ENCODE measurements around the gene BATF3.

The BATF3 gene

DNA sequence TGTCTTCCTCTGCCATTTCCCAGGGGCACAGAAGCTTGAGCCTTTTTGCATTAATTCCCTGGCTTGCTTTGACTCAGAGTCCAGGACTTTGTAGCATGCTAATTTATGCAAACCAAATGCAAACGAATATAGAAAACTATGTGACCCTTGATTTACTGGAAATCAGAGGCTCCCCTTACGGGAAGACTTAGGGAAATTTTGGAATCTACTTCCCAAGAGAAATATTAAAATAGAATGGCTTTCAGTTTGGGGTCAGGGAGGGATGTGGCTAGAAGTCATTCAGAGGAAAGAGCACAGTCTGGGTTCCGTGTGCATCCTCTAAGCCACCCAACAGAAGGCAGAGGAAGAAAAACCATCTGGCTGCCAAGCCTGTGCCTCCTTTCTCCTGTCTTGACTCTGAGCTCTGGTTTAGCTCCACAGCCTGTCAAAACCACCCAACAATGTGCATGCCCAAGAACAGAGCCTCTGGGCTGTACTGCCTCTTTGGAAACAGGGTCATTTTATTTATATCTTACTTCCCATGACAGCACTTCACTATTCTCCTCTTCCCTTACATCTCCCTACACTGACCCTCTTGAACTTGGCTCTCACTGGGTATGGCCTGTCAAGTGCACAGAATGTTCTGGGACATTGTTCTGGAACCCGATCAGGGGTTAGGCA, 61.0 kb downstream of the BATF3 start:
- TF ChIP-seq, protein P1, sequence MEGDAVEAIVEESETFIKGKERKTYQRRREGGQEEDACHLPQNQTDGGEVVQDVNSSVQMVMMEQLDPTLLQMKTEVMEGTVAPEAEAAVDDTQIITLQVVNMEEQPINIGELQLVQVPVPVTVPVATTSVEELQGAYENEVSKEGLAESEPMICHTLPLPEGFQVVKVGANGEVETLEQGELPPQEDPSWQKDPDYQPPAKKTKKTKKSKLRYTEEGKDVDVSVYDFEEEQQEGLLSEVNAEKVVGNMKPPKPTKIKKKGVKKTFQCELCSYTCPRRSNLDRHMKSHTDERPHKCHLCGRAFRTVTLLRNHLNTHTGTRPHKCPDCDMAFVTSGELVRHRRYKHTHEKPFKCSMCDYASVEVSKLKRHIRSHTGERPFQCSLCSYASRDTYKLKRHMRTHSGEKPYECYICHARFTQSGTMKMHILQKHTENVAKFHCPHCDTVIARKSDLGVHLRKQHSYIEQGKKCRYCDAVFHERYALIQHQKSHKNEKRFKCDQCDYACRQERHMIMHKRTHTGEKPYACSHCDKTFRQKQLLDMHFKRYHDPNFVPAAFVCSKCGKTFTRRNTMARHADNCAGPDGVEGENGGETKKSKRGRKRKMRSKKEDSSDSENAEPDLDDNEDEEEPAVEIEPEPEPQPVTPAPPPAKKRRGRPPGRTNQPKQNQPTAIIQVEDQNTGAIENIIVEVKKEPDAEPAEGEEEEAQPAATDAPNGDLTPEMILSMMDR (IDR thresholded peaks at IDR 0.05), result no peak

DNA sequence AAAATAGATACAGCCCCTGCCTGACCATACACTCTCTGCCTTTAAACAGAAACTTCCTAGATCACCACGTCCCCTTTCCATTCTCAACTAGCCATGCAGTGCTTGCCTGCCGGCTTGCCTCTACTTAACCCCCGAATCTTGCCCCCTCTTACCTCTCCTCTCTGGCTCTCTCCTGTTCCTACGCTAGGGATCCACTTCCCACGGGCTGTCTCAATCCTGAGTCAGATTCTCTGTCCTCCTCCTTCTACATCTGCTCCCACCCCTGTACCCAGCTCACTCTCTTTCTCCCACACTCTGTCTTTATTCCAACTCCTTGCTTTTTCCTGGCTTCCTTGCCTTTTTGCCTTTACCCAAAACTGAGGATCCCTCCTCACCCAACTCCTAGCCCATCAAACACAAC, 61.7 kb downstream of the BATF3 start:
- Histone ChIP-seq H3K4me3 (ENCODE audit: low read depth in 1 of 2, low read length in 1 of 2) (no peak overlapping the region), H3K27me3 (peaks cover 15% of the 10 kb centered on the region), H3K4me1 (ENCODE audit: control insufficient read depth in 1 of 2, insufficient read depth in 1 of 2, low read depth in 1 of 2, low read length in 1 of 2) (peaks cover 30% of the 10 kb centered on the region in 2 experiments), H3K36me3 (no peaks in the 10 kb centered on the region), H3K27ac (no peak overlapping the region), H3K9me3 (no peaks in the 10 kb centered on the region)
- TF ChIP-seq, protein P1 (IDR thresholded peaks at IDR 0.05), result no peak

More for the DNA sequence above, 61.0 kb downstream of the BATF3 start:
- Histone ChIP-seq H3K27ac (no peak overlapping the region), H3K4me1 (ENCODE audit: control insufficient read depth in 1 of 2, insufficient read depth in 1 of 2, low read depth in 1 of 2, low read length in 1 of 2) (peaks cover 30% of the 10 kb centered on the region in 2 experiments), H3K27me3 (peaks cover 15% of the 10 kb centered on the region), H3K4me3 (ENCODE audit: low read depth in 1 of 2, low read length in 1 of 2) (no peak overlapping the region), H3K36me3 (no peaks in the 10 kb centered on the region), H3K9me3 (no peaks in the 10 kb centered on the region)

Data from neutrophil (primary cell).